GM23338 (cell line): Measurements from ENCODE around the gene GDI2. TPM values are rescaled to one million over a fixed set of nuclear protein-coding genes. Genes with fewer than 3 reads are reported as not detected.

Source experiments
- ATAC-seq: fragments of 200-7000 bp; cut with Tn5 transposase; 3 replicates; pipeline ENCODE4 v1.9.1; 2020
- DNase-seq: peaks from one replicate; pipeline ENCODE4 v3.0.0-alpha.2; 2015; ENCODE audit warnings: low spot score
- H2AFZ ChIP-seq: fragments of 200-600 bp; sonication (generic); 2 replicates; pipeline ENCODE4 v1.8.0; 2016; ENCODE audit warnings: antibody characterized with exemption, mild to moderate bottlenecking, moderate library complexity
- H3F3A ChIP-seq: fragments of 200-600 bp; sonication (generic); replicated peaks from 2 replicates; pipeline ENCODE4 v1.8.0; 2017; ENCODE audit warnings: antibody characterized with exemption, mixed run types, low read depth
- H3K27ac ChIP-seq: fragments of 200-600 bp; sonication (generic); 2 replicates; pipeline ENCODE4 v1.6.1; 2016; ENCODE audit warnings: low read depth
- H3K27me3 ChIP-seq: fragments of 200-600 bp; sonication (generic); 2 replicates; pipeline ENCODE4 v1.8.0; 2016; ENCODE audit warnings: mild to moderate bottlenecking, mixed run types, moderate library complexity; ENCODE audit not compliant: insufficient read depth
- H3K36me3 ChIP-seq: fragments of 200-600 bp; sonication (generic); 2 replicates; pipeline ENCODE4 v1.8.0; 2016; ENCODE audit warnings: mild to moderate bottlenecking; ENCODE audit not compliant: insufficient read depth
- H3K4me1 ChIP-seq: fragments of 200-600 bp; sonication (generic); 2 replicates; pipeline ENCODE4 v1.8.0; 2016; ENCODE audit warnings: mild to moderate bottlenecking, moderate library complexity; ENCODE audit not compliant: insufficient read depth
- H3K4me2 ChIP-seq: fragments of 200-600 bp; sonication (generic); 2 replicates; pipeline ENCODE4 v1.7.1; 2017; ENCODE audit warnings: mixed run types
- H3K4me3 ChIP-seq: fragments of 200-600 bp; sonication (generic); 2 replicates; pipeline ENCODE4 v1.6.1; 2016; ENCODE audit warnings: mixed run types
- H3K79me2 ChIP-seq: fragments of 200-600 bp; sonication (generic); replicated peaks from 2 replicates; pipeline ENCODE4 v1.8.0; 2017; ENCODE audit warnings: mild to moderate bottlenecking; ENCODE audit not compliant: insufficient read depth
- H3K9me2 ChIP-seq: fragments of 200-600 bp; sonication (generic); 2 replicates; pipeline ENCODE4 v1.8.0; 2017; ENCODE audit not compliant: insufficient read depth
- H4K20me1 ChIP-seq: fragments of 200-600 bp; sonication (generic); replicated peaks from 2 replicates; pipeline ENCODE4 v1.8.0; 2017; ENCODE audit warnings: mild to moderate bottlenecking; ENCODE audit not compliant: insufficient read depth
- H3K27ac Mint-ChIP-seq: 2 replicates; pipeline ENCODE4 v1.8.0; 2020; ENCODE audit warnings: inconsistent platforms, mild to moderate bottlenecking, moderate library complexity, mixed read lengths
- H3K27me3 Mint-ChIP-seq: 3 replicates; pipeline ENCODE4 v1.8.0; 2022; ENCODE audit warnings: low read depth, mild to moderate bottlenecking, moderate library complexity, mixed read lengths, inconsistent platforms; ENCODE audit not compliant: insufficient read depth, poor library complexity
- H3K36me3 Mint-ChIP-seq: 3 replicates; pipeline ENCODE4 v1.8.0; 2021; ENCODE audit warnings: low read depth, mild to moderate bottlenecking, inconsistent platforms, moderate library complexity, mixed read lengths
- H3K4me1 Mint-ChIP-seq: 3 replicates; pipeline ENCODE4 v1.8.0; 2020; ENCODE audit warnings: mild to moderate bottlenecking, inconsistent platforms, mixed read lengths
- H3K4me3 Mint-ChIP-seq: 3 replicates; pipeline ENCODE4 v1.8.0; 2021; ENCODE audit warnings: moderate library complexity, mild to moderate bottlenecking, inconsistent platforms, mixed read lengths
- H3K9me3 Mint-ChIP-seq: 3 replicates; pipeline ENCODE4 v1.8.0; 2020; ENCODE audit warnings: moderate library complexity, mild to moderate bottlenecking, inconsistent platforms, mixed read lengths
- CREB1 ChIP-seq: fragments of 250-450 bp; sonication (Bioruptor Pico); IDR thresholded peaks from 2 replicates; pipeline ENCODE4 v1.5.0; 2020; ENCODE audit warnings: low read depth, mild to moderate bottlenecking, moderate library complexity
- CTCF ChIP-seq, 2 experiments: fragments of 200-600 bp in 1 of 2; sonication (generic) in 1 of 2; conservative IDR thresholded peaks; 2 replicates each; pipeline versions ENCODE4 v1.5.1 to v1.6.1; 2016 to 2017; ENCODE audit warnings: antibody characterized with exemption in 2 of 2, low read depth in 2 of 2, mild to moderate bottlenecking in 2 of 2, moderate library complexity in 1 of 2
- ETS1 ChIP-seq: IDR thresholded peaks from 2 replicates; pipeline ENCODE4 v1.6.1; 2016; ENCODE audit warnings: antibody characterized with exemption
- EZH2 ChIP-seq: fragments of 200-600 bp; sonication (generic); IDR thresholded peaks from one replicate; pipeline ENCODE4 v1.8.0; 2017; ENCODE audit warnings: antibody characterized with exemption, mild to moderate bottlenecking, low read depth; ENCODE audit not compliant: unreplicated experiment
- EZH2phosphoT487 ChIP-seq: fragments of 200-600 bp; sonication (generic); IDR thresholded peaks from one replicate; pipeline ENCODE4 v1.8.1; 2018; ENCODE audit warnings: antibody characterized with exemption; ENCODE audit not compliant: unreplicated experiment
- JUNB ChIP-seq: IDR thresholded peaks from one replicate; pipeline ENCODE4 v1.6.1; 2016; ENCODE audit warnings: antibody characterized with exemption; ENCODE audit not compliant: unreplicated experiment
- NANOG ChIP-seq: IDR thresholded peaks from 2 replicates; pipeline ENCODE4 v1.6.1; 2016; ENCODE audit warnings: antibody characterized with exemption, borderline replicate concordance
- POLR2AphosphoS5 ChIP-seq: IDR thresholded peaks from 2 replicates; pipeline ENCODE4 v1.6.1; 2016; ENCODE audit warnings: antibody characterized with exemption, low read depth
- STAT1 ChIP-seq: IDR thresholded peaks from one replicate; pipeline ENCODE4 v1.6.1; 2016; ENCODE audit warnings: antibody characterized with exemption; ENCODE audit not compliant: unreplicated experiment
- ZNF114 ChIP-seq: fragments of 250-450 bp; sonication (Bioruptor Pico); IDR thresholded peaks from 2 replicates; pipeline ENCODE4 v1.5.0; 2020; ENCODE audit warnings: mild to moderate bottlenecking, moderate library complexity
- polyA plus RNA-seq: library from polyadenylated mRNA; unstranded; fragments of >200 nt; fragmentation: Nextera tagmentation; extraction: Ambion mirVana; gene quantifications from 2 replicates; pipeline ENCODE4 v1.2.1, GENCODE V29; 2016
- total RNA-seq: library from RNA; depleted of rRNA; stranded (reverse); fragments of >200 nt; shearing (Covaris generic); gene quantifications from 2 replicates; pipeline ENCODE4 v1.2.3, GENCODE V29; 2014
- TF ChIP-seq, protein P1 (sequence below): fragments of 250-450 bp; sonication (Bioruptor Pico); IDR thresholded peaks from 2 replicates; pipeline ENCODE4 v1.5.0; 2020; ENCODE audit warnings: mild to moderate bottlenecking, moderate library complexity

The GDI2 gene
- total and polyA plus RNA-seq, 2 experiments from 2014 or later: 269 to 505 TPM

DNA sequence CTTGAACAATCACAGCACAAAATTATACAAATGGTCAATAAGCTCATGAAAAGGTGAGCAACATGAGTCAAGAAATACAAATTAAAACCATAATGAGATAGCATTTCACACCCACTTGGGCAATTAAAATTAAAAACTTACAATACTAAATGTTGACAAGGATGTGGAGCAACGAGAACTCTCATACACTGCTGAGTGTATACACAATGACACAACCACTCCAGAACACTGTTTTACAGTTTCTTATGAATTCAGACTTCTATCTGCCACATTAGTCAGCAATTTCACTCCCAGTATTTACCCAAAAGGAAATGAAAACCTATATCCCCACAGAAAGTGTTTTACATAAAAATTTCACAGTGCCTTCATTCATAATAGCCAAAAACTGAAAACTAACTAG, 31.1 kb downstream of the GDI2 start:
- no peaks in the 10 kb centered on the region for H3K9me3 Mint-ChIP-seq
- Histone ChIP-seq H3K4me3 (no peak overlapping the region), H3K9me2 (no peaks in the 10 kb centered on the region), H3K36me3 (peaks cover 44% of the 10 kb centered on the region), H3K4me2 (no peak overlapping the region), H3F3A (no peaks in the 10 kb centered on the region; the same call in 1 of the 2 replicates), H3K4me1 (no peaks in the 10 kb centered on the region), H4K20me1 (peaks cover 58% of the 10 kb centered on the region), H2AFZ (no peak overlapping the region), H3K27ac (no peak overlapping the region), H3K79me2 (peaks cover 99% of the 10 kb centered on the region), H3K27me3 (no peaks in the 10 kb centered on the region)
- H3K36me3 Mint-ChIP-seq: peaks cover 88% of the 10 kb centered on the region
- H3K27me3 Mint-ChIP-seq: no peaks in the 10 kb centered on the region
- H3K27ac Mint-ChIP-seq: peak overlapping the region; percentile 17; the same call in 1 of the 2 replicates
- DNase-seq (no peak), ATAC-seq (no peak)
- TF ChIP-seq CREB1 (CRISPR knock-in tag): no peak
- H3K4me3 Mint-ChIP-seq: no peak overlapping the region
- H3K4me1 Mint-ChIP-seq: peaks cover 4% of the 10 kb centered on the region; the same call in 2 of the 3 replicates

- no peaks in the 10 kb centered on the region for H3K27me3 ChIP-seq
- Mint-ChIP-seq H3K4me3 (no peak overlapping the region), H3K27me3 (no peaks in the 10 kb centered on the region), H3K36me3 (peaks cover 77% of the 10 kb centered on the region), H3K27ac (no peak overlapping the region), H3K4me1 (peaks cover 11% of the 10 kb centered on the region), H3K9me3 (no peaks in the 10 kb centered on the region; the same call in 2 of the 3 replicates)
- ATAC-seq (peak; percentile 25; the same call in 1 of the 3 replicates), DNase-seq (no peak)
- H4K20me1 ChIP-seq: peaks cover 64% of the 10 kb centered on the region
- H3K4me1 ChIP-seq: peaks cover 3% of the 10 kb centered on the region; the same call in 1 of the 2 replicates
- H3K36me3 ChIP-seq: peaks cover 25% of the 10 kb centered on the region
- H3K9me2 ChIP-seq: no peaks in the 10 kb centered on the region
- no peak overlapping the region for H3K4me3 ChIP-seq
- no peak overlapping the region for H3K27ac ChIP-seq
- no peaks in the 10 kb centered on the region for H3F3A ChIP-seq
- H3K79me2 ChIP-seq: peaks cover 100% of the 10 kb centered on the region
- H3K4me2 ChIP-seq: no peak overlapping the region
- H2AFZ ChIP-seq: no peak overlapping the region
- no peak for TF ChIP-seq JUNB
- TF ChIP-seq NANOG: no peak
- TF ChIP-seq, protein P1, sequence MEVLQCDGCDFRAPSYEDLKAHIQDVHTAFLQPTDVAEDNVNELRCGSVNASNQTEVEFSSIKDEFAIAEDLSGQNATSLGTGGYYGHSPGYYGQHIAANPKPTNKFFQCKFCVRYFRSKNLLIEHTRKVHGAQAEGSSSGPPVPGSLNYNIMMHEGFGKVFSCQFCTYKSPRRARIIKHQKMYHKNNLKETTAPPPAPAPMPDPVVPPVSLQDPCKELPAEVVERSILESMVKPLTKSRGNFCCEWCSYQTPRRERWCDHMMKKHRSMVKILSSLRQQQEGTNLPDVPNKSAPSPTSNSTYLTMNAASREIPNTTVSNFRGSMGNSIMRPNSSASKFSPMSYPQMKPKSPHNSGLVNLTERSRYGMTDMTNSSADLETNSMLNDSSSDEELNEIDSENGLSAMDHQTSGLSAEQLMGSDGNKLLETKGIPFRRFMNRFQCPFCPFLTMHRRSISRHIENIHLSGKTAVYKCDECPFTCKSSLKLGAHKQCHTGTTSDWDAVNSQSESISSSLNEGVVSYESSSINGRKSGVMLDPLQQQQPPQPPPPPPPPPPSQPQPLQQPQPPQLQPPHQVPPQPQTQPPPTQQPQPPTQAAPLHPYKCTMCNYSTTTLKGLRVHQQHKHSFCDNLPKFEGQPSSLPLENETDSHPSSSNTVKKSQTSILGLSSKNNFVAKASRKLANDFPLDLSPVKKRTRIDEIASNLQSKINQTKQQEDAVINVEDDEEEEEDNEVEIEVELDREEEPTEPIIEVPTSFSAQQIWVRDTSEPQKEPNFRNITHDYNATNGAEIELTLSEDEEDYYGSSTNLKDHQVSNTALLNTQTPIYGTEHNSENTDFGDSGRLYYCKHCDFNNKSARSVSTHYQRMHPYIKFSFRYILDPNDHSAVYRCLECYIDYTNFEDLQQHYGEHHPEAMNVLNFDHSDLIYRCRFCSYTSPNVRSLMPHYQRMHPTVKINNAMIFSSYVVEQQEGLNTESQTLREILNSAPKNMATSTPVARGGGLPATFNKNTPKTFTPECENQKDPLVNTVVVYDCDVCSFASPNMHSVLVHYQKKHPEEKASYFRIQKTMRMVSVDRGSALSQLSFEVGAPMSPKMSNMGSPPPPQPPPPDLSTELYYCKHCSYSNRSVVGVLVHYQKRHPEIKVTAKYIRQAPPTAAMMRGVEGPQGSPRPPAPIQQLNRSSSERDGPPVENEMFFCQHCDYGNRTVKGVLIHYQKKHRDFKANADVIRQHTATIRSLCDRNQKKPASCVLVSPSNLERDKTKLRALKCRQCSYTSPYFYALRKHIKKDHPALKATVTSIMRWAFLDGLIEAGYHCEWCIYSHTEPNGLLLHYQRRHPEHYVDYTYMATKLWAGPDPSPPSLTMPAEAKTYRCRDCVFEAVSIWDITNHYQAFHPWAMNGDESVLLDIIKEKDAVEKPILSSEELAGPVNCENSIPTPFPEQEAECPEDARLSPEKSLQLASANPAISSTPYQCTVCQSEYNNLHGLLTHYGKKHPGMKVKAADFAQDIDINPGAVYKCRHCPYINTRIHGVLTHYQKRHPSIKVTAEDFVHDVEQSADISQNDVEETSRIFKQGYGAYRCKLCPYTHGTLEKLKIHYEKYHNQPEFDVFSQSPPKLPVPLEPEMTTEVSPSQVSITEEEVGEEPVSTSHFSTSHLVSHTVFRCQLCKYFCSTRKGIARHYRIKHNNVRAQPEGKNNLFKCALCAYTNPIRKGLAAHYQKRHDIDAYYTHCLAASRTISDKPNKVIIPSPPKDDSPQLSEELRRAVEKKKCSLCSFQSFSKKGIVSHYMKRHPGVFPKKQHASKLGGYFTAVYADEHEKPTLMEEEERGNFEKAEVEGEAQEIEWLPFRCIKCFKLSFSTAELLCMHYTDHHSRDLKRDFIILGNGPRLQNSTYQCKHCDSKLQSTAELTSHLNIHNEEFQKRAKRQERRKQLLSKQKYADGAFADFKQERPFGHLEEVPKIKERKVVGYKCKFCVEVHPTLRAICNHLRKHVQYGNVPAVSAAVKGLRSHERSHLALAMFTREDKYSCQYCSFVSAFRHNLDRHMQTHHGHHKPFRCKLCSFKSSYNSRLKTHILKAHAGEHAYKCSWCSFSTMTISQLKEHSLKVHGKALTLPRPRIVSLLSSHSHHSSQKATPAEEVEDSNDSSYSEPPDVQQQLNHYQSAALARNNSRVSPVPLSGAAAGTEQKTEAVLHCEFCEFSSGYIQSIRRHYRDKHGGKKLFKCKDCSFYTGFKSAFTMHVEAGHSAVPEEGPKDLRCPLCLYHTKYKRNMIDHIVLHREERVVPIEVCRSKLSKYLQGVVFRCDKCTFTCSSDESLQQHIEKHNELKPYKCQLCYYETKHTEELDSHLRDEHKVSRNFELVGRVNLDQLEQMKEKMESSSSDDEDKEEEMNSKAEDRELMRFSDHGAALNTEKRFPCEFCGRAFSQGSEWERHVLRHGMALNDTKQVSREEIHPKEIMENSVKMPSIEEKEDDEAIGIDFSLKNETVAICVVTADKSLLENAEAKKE: no peak
- TF ChIP-seq EZH2phosphoT487: no peak
- TF ChIP-seq ZNF114 (CRISPR knock-in tag): no peak
- TF ChIP-seq CTCF (conservative IDR thresholded peaks at IDR 0.05; ENCODE audit: low read depth in 2 of 2): no peak
- TF ChIP-seq CREB1 (CRISPR knock-in tag): no peak
- no peak for TF ChIP-seq ETS1
- no peak for TF ChIP-seq EZH2
- no peak for TF ChIP-seq STAT1
- TF ChIP-seq POLR2AphosphoS5: no peak
Observed at GRCh38 chr10:5779730-5780129, 33.5 kb downstream of the GDI2 start.
